OCI-LY7 (cell line): ENCODE data around the gene ORM2. TPM values are rescaled to one million over a fixed set of nuclear protein-coding genes. Genes with fewer than 3 reads are reported as not detected.

Source experiments
- BruUV-seq: library from RNA; stranded (reverse); fragments of 400-500 nt; replicated peaks from 2 replicates; lab custom pipeline; 2021; lab: Mats Ljungman, UMichigan
- CTCF ChIA-PET: fragments of 300-600 bp; sonication (Branson Sonifier 250); formaldehyde crosslinking; loops from one replicate; lab custom pipeline; 2022; ENCODE audit warnings: antibody characterized with exemption; ENCODE audit not compliant: unreplicated experiment; lab: Charles Lee
- POLR2A ChIA-PET: fragments of 300-600 bp; sonication (Branson Sonifier 250); formaldehyde crosslinking; loops from one replicate; lab custom pipeline; 2022; ENCODE audit warnings: antibody characterized with exemption; lab: Charles Lee
- DNase-seq: peaks from one replicate; pipeline ENCODE4 v3.0.0-alpha.2; 2015; ENCODE audit warnings: low spot score
- H2AFZ ChIP-seq: fragments of 200-600 bp; sonication (generic), shearing (Covaris generic); 2 replicates; pipeline ENCODE4 v1.6.1; 2014; ENCODE audit warnings: mild to moderate bottlenecking, antibody characterized with exemption, low read length, moderate library complexity
- H3K27ac ChIP-seq: fragments of 200-600 bp; sonication (generic); 2 replicates; pipeline ENCODE4 v1.5.1; 2014; ENCODE audit warnings: mixed run types, low read depth, mild to moderate bottlenecking, moderate library complexity, low read length, inconsistent platforms; ENCODE audit not compliant: poor library complexity, severe bottlenecking
- H3K36me3 ChIP-seq: fragments of 200-600 bp; sonication (generic); 2 replicates; pipeline ENCODE4 v1.6.1; 2014; ENCODE audit warnings: mild to moderate bottlenecking, antibody characterized with exemption, low read length, moderate library complexity, mixed read lengths; ENCODE audit not compliant: insufficient read depth
- H3K4me1 ChIP-seq: fragments of 200-600 bp; sonication (generic); 2 replicates; pipeline ENCODE4 v1.5.1; 2014; ENCODE audit warnings: mild to moderate bottlenecking, low read length; ENCODE audit not compliant: insufficient read depth, poor library complexity, severe bottlenecking
- H3K4me2 ChIP-seq: fragments of 200-600 bp; sonication (generic); 2 replicates; pipeline ENCODE4 v1.6.1; 2014; ENCODE audit warnings: mild to moderate bottlenecking, low read length
- H3K4me3 ChIP-seq: fragments of 200-600 bp; sonication (generic); 2 replicates; pipeline ENCODE4 v1.5.1; 2014; ENCODE audit warnings: mild to moderate bottlenecking, low read depth, low read length; ENCODE audit not compliant: poor library complexity, severe bottlenecking
- H3K79me2 ChIP-seq: fragments of 200-600 bp; sonication (generic); 2 replicates; pipeline ENCODE4 v1.6.1; 2016; ENCODE audit warnings: low read depth, mild to moderate bottlenecking, low read length, moderate library complexity, mixed read lengths; ENCODE audit not compliant: insufficient read depth
- H3K9me2 ChIP-seq: fragments of 200-600 bp; sonication (generic); 2 replicates; pipeline ENCODE4 v1.6.1; 2016; ENCODE audit warnings: mild to moderate bottlenecking, low read length, mixed read lengths; ENCODE audit not compliant: insufficient read depth
- H3K9me3 ChIP-seq: fragments of 200-600 bp; sonication (generic); 2 replicates; pipeline ENCODE4 v1.6.1; 2014; ENCODE audit warnings: mild to moderate bottlenecking, mixed run types, low read length, mixed read lengths
- H4K20me1 ChIP-seq: fragments of 200-600 bp; sonication (generic); 2 replicates; pipeline ENCODE4 v1.6.1; 2014; ENCODE audit warnings: mild to moderate bottlenecking, antibody characterized with exemption, low read length, moderate library complexity, mixed read lengths; ENCODE audit not compliant: insufficient read depth
- CTCF ChIP-seq: fragments of 200-600 bp; sonication (generic); conservative IDR thresholded peaks from 2 replicates; pipeline ENCODE4 v1.5.1; 2014; ENCODE audit warnings: mild to moderate bottlenecking, antibody characterized with exemption, low read length, moderate library complexity, mixed read lengths
- EZH2phosphoT487 ChIP-seq: fragments of 200-600 bp; sonication (generic); IDR thresholded peaks from 2 replicates; pipeline ENCODE4 v1.6.1; 2018; ENCODE audit warnings: low read depth, borderline replicate concordance, mild to moderate bottlenecking, mixed run types, antibody characterized with exemption, low read length, moderate library complexity, mixed read lengths
- intact Hi-C: fragments of 100-400 bp; cut with micrococcal nuclease; formaldehyde crosslinking; loops from one replicate; pipeline ENCODE4 v1.10.0; 2022; ENCODE audit not compliant: unreplicated experiment
- total RNA-seq, 2 experiments: library from RNA; depleted of rRNA in 1 of 2; stranded (reverse); fragments of >200 nt in 1 of 2; shearing (Covaris generic) in 1 of 2; gene quantifications; 2 replicates each; pipeline ENCODE4 v1.2.3, GENCODE V29; 2014 to 2022

ORM2 gene
- total RNA-seq, 2 experiments from 2014 or later: not detected

GRCh38 chr9:114282104-114282485 lies 47.6 kb upstream of the ORM2 start:
- H3K9me2 ChIP-seq: no peaks in the 10 kb centered on the region
- intact Hi-C loops: no loop called here
- no peak overlapping the region for H3K4me3 ChIP-seq
- no peaks in the 10 kb centered on the region for H3K4me1 ChIP-seq
- no peak overlapping the region for H3K4me2 ChIP-seq
- no peak for DNase-seq
- POLR2A ChIA-PET: no interaction called here
- no peak for TF ChIP-seq EZH2phosphoT487
- TF ChIP-seq CTCF: no peak
- H3K79me2 ChIP-seq: no peaks in the 10 kb centered on the region
- CTCF ChIA-PET: no interaction called here
- no TSS peak for BruUV-seq
- H3K9me3 ChIP-seq: no peaks in the 10 kb centered on the region
- H3K36me3 ChIP-seq: no peaks in the 10 kb centered on the region
- no peak overlapping the region for H3K27ac ChIP-seq
- no peak overlapping the region for H2AFZ ChIP-seq
- H4K20me1 ChIP-seq: no peaks in the 10 kb centered on the region

- H3K4me2 ChIP-seq: no peak overlapping the region
- no peak overlapping the region for H3K27ac ChIP-seq
- TF ChIP-seq CTCF (no peak), EZH2phosphoT487 (no peak)
- intact Hi-C loops: no loop called here
- ChIA-PET POLR2A (no interaction called here), CTCF (no interaction called here)
- no peaks in the 10 kb centered on the region for H3K9me3 ChIP-seq
- BruUV-seq: no TSS peak
- H2AFZ ChIP-seq: no peak overlapping the region
- H3K9me2 ChIP-seq: no peaks in the 10 kb centered on the region
- H3K4me3 ChIP-seq: no peak overlapping the region
- H3K4me1 ChIP-seq: no peaks in the 10 kb centered on the region
- no peaks in the 10 kb centered on the region for H4K20me1 ChIP-seq
- no peaks in the 10 kb centered on the region for H3K36me3 ChIP-seq
- H3K79me2 ChIP-seq: no peaks in the 10 kb centered on the region
- no peak for DNase-seq
Observed at GRCh38 chr9:114282507-114282906, 47.2 kb upstream of the ORM2 start.

- ChIA-PET POLR2A (no interaction called here), CTCF (no interaction called here)
- no peaks in the 10 kb centered on the region for H3K36me3 ChIP-seq
- no peak overlapping the region for H2AFZ ChIP-seq
- TF ChIP-seq CTCF: no peak
- no peak for TF ChIP-seq EZH2phosphoT487
- H3K4me3 ChIP-seq: no peak overlapping the region
- H3K4me2 ChIP-seq: no peak overlapping the region
- no peaks in the 10 kb centered on the region for H4K20me1 ChIP-seq
- no peaks in the 10 kb centered on the region for H3K79me2 ChIP-seq
- H3K27ac ChIP-seq: no peak overlapping the region
- no peaks in the 10 kb centered on the region for H3K9me3 ChIP-seq
- intact Hi-C loops: no loop called here
- no peaks in the 10 kb centered on the region for H3K9me2 ChIP-seq
- H3K4me1 ChIP-seq: no peaks in the 10 kb centered on the region
- no peak for DNase-seq
- BruUV-seq: no TSS peak
Observed at GRCh38 chr9:114282926-114283325, 46.7 kb upstream of the ORM2 start.
